NCI-H2227 treated with DMSO at 0.1 percent for 48 hours (cell line): ENCODE results near the gene TPSG1.
"Not testable (repeated sequence)": the region's sequence is repeated elsewhere in the genome, so short reads cannot be mapped to it uniquely, and the experiment has no call there.

Experiments used
- DNase-seq: peaks from one replicate; lab custom pipeline; 2025; lab: John Stamatoyannopoulos, UW

Gene TPSG1

GRCh38 chr16:1230471-1231212 is 5.6 kb upstream of the TPSG1 start:
- DNase-seq = not testable (repeated sequence)

GRCh38 chr16:1230084-1230470 is 5.0 kb upstream of the TPSG1 start, which contains the start of gene TPSB2:
Gene TPSB2 (minus strand): TSS chr16:1230184. CDS start chr16:1229951, 233 bp downstream.
- DNase-seq = not testable (repeated sequence)

- not testable (repeated sequence) for DNase-seq
These were observed 4.4 kb upstream of the TPSG1 start for GRCh38 chr16:1229476-1229875.

GRCh38 chr16:1228227-1228626 is 3.2 kb upstream of the TPSG1 start:
- DNase-seq = not testable (repeated sequence)

GRCh38 chr16:1226692-1227091 is 1.6 kb upstream of the TPSG1 start:
- DNase-seq = not testable (repeated sequence)

GRCh38 chr16:1225728-1226311 is 752 bp upstream of the TPSG1 start:
- not testable (repeated sequence) for DNase-seq

- no peak for DNase-seq
These were observed 510 bp downstream of the TPSG1 start for GRCh38 chr16:1224558-1224957.

GRCh38 chr16:1223355-1224214 is 1.5 kb downstream of the TPSG1 start:
- DNase-seq = no peak

GRCh38 chr16:1222553-1223354 is 2.3 kb downstream of the TPSG1 start:
- DNase-seq = no peak

GRCh38 chr16:1221628-1222552 is 3.2 kb downstream of the TPSG1 start:
- DNase-seq = no peak

GRCh38 chr16:1220841-1221627 is 4.0 kb downstream of the TPSG1 start:
- DNase-seq = no peak

GRCh38 chr16:1220098-1220728 is 4.9 kb downstream of the TPSG1 start:
- no peak for DNase-seq

- DNase-seq = no peak
These were observed 6.0 kb downstream of the TPSG1 start for GRCh38 chr16:1218930-1219611.

- DNase-seq = no peak
These were observed 6.8 kb downstream of the TPSG1 start for GRCh38 chr16:1218061-1218929.

- DNase-seq = no peak
These were observed 7.5 kb downstream of the TPSG1 start for GRCh38 chr16:1217526-1217925.

GRCh38 chr16:1216681-1217400 is 8.2 kb downstream of the TPSG1 start:
- DNase-seq = no peak

GRCh38 chr16:1216296-1216619 is 8.8 kb downstream of the TPSG1 start:
- no peak for DNase-seq
